Activated T-helper 2 cell treated with anti-CD3 and anti-CD28 coated beads, Interferon-gamma antibody, Interleukin-2, Interleukin-4, amounts not matched to agents 10 μg/mL and 5 μg/mL and 100 μg/mL, durations not matched to agents 14 hours and 24 hours and 36 hours (primary cell): ENCODE data around the gene EVPL. TPM values are rescaled to one million over a fixed set of nuclear protein-coding genes. Genes with fewer than 3 reads are reported as not detected.
A peak's percentile ranks its signal among the peaks of the same experiment; 100 is the strongest.

Experiments
- DNase-seq: peaks from one replicate; pipeline ENCODE4 v3.0.0; 2021; ENCODE audit warnings: low spot score
- H3K27ac Mint-ChIP-seq: one replicate; pipeline ENCODE4 v1.8.0; 2021; ENCODE audit warnings: mixed read lengths
- H3K27me3 Mint-ChIP-seq: one replicate; pipeline ENCODE4 v1.8.0; 2021; ENCODE audit warnings: low read depth, mixed read lengths
- H3K36me3 Mint-ChIP-seq: one replicate; pipeline ENCODE4 v1.8.0; 2021; ENCODE audit warnings: low read depth, mixed read lengths
- H3K4me1 Mint-ChIP-seq: one replicate; pipeline ENCODE4 v1.8.0; 2021; ENCODE audit warnings: low read depth, mixed read lengths
- H3K4me3 Mint-ChIP-seq: one replicate; pipeline ENCODE4 v1.8.0; 2021; ENCODE audit warnings: low read depth, mild to moderate bottlenecking, moderate library complexity, mixed read lengths
- H3K9me3 Mint-ChIP-seq: one replicate; pipeline ENCODE4 v1.8.0; 2021; ENCODE audit warnings: mixed read lengths
- intact Hi-C: fragments of 100-400 bp; cut with micrococcal nuclease; formaldehyde crosslinking; loops from one replicate; pipeline ENCODE4 v1.15.1; 2023
- total RNA-seq: library from RNA; stranded (reverse); gene quantifications from 2 replicates; pipeline ENCODE4 v1.2.3, GENCODE V29; 2022

Gene EVPL
- total RNA-seq, 1 donor from 2014 or later = not detected

DNA sequence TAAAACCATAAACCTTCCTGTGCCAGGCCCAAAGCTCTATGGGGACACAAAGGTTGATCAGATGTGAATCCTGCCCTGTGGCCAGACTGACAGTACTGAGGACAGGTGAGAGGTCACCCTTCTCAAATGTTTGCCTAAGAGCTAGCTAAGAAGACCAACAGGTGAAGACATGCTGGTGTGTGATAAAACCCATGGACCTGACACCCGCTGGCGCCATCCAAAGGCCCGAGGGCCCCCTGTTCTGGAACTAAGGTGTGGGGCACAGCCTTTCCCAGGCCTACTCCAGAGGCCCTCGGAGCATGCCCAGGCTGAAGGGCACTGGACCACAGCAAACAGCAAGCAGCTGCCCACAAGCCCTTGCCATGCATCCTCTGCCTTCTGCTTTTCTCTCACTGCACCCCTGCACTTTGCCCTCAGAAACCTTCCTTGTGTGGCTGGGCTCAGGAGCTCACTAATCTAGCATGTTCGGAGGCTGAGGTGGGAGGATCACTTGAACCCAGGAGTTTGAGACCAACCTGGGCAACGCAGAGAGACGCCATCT, 31.7 kb downstream of the EVPL start:
- H3K4me3 Mint-ChIP-seq = no peak overlapping the region
- H3K27me3 Mint-ChIP-seq = no peaks in the 10 kb centered on the region
- H3K4me1 Mint-ChIP-seq = peaks cover 15% of the 10 kb centered on the region
- no peaks in the 10 kb centered on the region for H3K9me3 Mint-ChIP-seq
- H3K36me3 Mint-ChIP-seq = peaks cover 16% of the 10 kb centered on the region
- intact Hi-C loops = no loop called here
- H3K27ac Mint-ChIP-seq = no peak overlapping the region
- no peak for DNase-seq

DNA sequence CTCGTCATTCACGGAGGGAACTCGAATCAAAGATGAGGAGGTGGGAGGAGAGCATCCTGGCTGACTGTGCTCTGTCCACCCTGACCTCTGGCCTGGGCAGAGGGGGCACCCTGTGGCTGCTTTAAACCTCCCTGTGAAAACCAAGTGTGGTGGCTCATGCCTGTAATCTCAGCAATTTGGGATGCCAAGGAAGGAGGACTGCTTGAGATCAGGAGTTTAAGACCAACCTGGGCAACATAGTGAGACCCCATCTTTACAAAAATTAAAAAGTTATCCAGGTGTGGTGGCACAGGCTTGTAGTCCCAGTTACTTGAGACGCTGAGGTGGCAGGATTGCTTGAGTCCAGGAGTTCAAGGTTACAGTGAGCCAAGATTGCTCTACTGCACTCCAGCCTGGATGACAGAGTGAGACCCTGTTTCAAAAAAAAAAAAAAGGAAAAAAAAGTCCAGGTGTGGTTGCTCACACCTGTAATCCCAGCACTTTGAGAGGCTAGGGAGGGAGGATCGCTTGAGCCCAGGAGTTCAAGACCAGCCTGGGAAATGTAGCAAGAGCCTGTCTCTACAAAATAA, 32.2 kb downstream of the EVPL start:
- intact Hi-C loops = no loop called here
- no peaks in the 10 kb centered on the region for H3K27me3 Mint-ChIP-seq
- H3K4me3 Mint-ChIP-seq = no peak overlapping the region
- peaks cover 16% of the 10 kb centered on the region for H3K36me3 Mint-ChIP-seq
- H3K27ac Mint-ChIP-seq = peak overlapping the region; percentile 17
- no peaks in the 10 kb centered on the region for H3K9me3 Mint-ChIP-seq
- no peak for DNase-seq
- H3K4me1 Mint-ChIP-seq = peaks cover 15% of the 10 kb centered on the region

DNA sequence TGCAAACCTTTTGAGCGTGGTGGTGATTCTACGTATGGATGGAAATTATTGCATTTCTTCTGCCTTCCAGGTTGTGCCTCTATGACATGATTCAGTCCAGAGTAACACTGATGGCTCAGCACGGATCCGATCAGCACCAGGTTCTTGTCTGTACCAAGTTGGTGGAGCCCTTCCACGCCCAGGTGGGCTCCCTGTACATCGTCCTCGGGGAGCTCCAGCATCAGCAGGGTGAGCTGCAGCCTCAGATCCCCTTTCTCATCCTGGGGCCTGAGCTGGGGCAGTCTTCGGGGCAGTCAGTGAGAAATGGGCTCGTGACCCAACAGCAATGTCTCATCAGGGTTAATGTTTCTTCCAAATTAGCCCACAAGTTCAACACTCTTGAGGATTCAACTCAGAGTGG, 35.7 kb downstream of the EVPL start:
- no peaks in the 10 kb centered on the region for H3K27me3 Mint-ChIP-seq
- H3K36me3 Mint-ChIP-seq = peaks cover 16% of the 10 kb centered on the region
- H3K9me3 Mint-ChIP-seq = no peaks in the 10 kb centered on the region
- intact Hi-C loops = no loop called here
- H3K27ac Mint-ChIP-seq = no peak overlapping the region
- peaks cover under 1% of the 10 kb centered on the region for H3K4me1 Mint-ChIP-seq
- no peak overlapping the region for H3K4me3 Mint-ChIP-seq
- DNase-seq = no peak

DNA sequence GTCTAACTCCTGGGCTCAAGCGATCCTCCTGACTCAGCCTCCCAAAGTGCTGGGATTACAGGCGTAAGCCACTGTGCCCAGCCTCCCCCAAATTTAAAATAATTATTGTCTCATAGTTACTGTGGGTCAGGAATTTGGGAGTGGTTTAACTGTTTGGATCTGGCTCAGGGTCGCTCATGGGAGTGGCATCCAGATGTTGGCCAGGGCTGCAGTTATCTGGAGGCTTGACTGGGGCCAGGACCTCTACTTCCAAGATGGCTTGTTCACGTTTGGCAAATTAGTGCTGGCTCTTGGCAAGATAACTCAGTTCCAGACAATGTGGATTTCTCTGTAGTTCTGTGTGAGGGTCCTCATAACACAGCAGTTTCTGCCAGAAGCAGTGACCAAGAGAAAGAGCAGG, 40.1 kb downstream of the EVPL start:
- Mint-ChIP-seq H3K36me3 (peaks cover 7% of the 10 kb centered on the region), H3K27ac (no peak overlapping the region), H3K9me3 (no peaks in the 10 kb centered on the region), H3K4me3 (no peak overlapping the region), H3K27me3 (no peaks in the 10 kb centered on the region), H3K4me1 (peaks cover 2% of the 10 kb centered on the region)
- no peak for DNase-seq
- intact Hi-C loops = no loop called here

DNA sequence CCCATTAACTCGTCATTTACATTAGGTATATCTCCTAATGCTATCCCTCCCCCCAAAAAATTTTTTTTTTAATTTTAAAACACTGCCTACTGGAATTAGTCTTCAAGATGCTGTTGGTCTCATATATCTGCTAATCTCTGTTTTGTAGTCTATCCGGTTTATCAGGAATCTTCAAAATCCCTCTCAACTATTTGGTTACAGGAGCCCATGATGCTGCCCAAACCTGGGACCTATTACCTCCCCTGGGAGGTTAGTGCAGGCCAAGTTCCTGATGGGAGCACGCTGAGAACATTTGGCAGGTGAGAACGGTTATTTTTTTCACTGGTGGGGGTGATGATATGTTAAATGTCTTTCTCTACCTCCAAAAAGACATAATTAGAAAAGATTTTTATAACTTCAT, 41.1 kb downstream of the EVPL start:
- no peak overlapping the region for H3K27ac Mint-ChIP-seq
- DNase-seq = no peak
- H3K27me3 Mint-ChIP-seq = no peaks in the 10 kb centered on the region
- intact Hi-C loops = no loop called here
- peaks cover 2% of the 10 kb centered on the region for H3K4me1 Mint-ChIP-seq
- H3K4me3 Mint-ChIP-seq = no peak overlapping the region
- H3K9me3 Mint-ChIP-seq = no peaks in the 10 kb centered on the region
- H3K36me3 Mint-ChIP-seq = peaks cover 4% of the 10 kb centered on the region

DNA sequence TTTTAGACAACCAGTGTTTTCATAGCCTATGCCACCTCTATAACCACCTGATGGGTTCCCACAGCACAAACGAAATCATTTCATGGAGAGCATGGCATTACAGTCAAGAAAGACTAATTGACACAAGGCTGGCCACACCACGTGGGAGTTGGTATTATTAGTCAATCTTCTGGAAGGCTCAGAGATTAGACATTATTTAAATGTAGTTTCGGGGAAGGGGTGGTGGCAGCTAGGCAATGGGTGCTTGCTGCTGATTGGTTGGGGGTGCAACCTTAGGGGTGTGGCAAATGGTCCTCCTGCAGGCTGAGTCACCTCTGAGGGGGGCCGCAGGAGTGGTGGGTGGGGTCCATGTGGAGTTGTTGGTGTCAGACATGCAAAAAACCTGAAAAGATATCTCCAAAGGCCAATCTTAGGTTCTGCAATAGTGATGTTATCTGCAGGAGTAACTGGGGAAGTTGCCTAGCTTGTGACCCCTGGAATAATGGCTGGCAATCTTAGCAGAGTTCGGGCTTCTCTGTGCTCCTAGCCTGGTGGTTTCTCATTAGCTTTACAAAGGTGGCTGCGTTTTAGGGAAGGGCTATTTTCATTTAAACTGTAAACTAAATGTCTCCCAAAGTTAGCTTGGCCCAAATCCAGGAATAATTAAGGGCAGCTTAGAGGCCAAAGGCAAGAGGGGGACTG, 43.5 kb downstream of the EVPL start:
- Mint-ChIP-seq H3K4me3 (no peak overlapping the region), H3K9me3 (no peaks in the 10 kb centered on the region), H3K4me1 (peaks cover 5% of the 10 kb centered on the region), H3K27ac (no peak overlapping the region), H3K27me3 (no peaks in the 10 kb centered on the region), H3K36me3 (peaks cover 4% of the 10 kb centered on the region)
- DNase-seq = no peak
- intact Hi-C loops = no loop called here

DNA sequence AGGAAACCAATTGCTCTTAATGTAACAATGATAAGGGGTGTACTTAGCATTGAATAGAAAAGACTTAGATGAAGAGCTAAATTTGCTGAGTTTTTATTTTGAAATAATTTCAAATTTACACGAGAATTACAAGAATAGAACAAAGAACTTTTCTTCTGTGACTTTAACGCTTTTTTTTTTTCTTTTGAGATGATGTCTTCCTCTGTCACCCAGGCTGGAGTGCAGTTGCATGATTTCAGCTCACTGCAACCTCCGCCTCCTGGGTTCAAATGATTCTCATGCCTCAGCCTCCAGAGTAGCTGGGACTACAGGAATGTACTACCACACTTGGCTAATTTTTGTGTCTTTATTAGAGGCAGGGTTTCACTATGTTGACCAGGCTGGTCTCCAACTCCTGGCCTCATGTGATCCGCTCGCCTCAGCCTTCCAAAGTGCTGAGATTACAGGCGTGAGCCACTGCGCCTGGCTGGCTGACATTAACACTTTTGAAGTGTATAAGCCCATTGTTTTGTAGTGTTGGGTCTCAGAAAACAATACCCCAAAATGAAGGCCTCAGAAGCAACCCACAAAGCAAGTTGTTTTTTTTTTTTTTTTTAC, 46.0 kb downstream of the EVPL start:
- intact Hi-C loops = no loop called here
- no peak for DNase-seq
- Mint-ChIP-seq H3K27me3 (no peaks in the 10 kb centered on the region), H3K4me3 (peak overlapping the region; percentile 96), H3K27ac (peak overlapping the region; percentile 53), H3K4me1 (peaks cover 19% of the 10 kb centered on the region), H3K36me3 (peaks cover 15% of the 10 kb centered on the region), H3K9me3 (no peaks in the 10 kb centered on the region)

DNA sequence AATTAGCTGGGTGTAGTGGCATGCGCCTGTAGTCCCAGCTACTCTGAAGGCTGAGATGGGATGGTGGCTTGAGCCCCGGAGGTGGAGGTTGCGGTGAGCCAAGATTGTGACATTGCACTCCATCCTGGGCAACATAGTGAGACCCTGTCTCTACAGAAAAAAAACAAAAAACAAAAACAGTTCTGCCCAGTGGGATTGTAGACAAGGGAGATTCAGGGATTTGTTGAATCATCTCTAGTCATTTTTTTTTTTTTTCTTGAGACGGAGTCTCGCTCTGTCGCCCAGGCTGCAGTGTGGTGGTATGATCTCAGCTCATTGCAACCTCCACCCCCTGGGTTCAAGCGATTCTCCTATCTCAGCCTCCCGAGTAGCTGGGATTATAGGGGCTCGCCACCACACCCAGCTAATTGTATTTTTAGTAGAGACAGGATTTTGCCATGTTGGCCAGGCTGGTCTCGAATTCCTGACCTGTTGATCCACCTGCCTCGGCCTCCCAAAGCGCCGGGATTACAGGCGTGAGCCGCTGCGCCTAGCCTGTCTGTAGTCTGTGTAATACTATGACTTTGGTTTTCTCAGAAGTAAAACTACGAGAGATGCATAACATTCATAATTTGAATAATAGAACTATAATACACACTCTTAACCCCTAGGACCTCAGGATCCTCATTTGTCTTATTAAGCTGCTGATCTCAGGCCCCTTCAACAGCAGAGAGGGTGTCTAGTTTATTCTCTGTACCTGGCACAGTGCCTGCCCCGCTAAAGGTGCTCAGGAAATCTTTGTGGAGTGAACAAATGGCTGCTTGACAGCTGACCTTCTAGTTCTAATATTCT, 46.7 kb downstream of the EVPL start:
- peak overlapping the region; percentile 100 for H3K27ac Mint-ChIP-seq
- intact Hi-C loops = no loop called here
- H3K4me1 Mint-ChIP-seq = peaks cover 22% of the 10 kb centered on the region
- H3K36me3 Mint-ChIP-seq = peaks cover 17% of the 10 kb centered on the region
- H3K27me3 Mint-ChIP-seq = no peaks in the 10 kb centered on the region
- H3K4me3 Mint-ChIP-seq = peak overlapping the region; percentile 96
- no peaks in the 10 kb centered on the region for H3K9me3 Mint-ChIP-seq
- DNase-seq = no peak

DNA sequence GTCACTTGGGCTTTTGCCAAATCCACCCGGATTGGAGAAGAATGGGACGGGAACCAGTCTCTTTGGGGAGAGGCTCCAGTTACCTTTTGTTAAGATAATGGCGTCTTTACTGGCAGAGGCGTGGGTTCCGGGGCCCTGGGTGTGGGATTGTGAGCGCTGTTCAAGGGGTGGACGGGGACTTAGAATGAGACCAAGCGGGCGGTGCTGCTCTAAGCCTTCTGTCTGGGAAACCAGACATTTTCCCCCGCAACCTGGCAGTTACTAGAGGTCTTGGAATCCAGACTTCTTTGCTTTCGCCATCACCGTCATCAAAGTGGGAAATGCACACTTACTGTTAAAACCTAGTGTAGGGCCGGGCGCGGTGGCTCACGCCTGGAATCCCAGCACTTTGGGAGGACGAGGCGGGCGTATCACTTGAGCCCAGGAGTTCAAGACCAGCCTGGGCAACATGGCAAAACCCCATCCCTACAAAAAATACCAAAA, 47.4 kb downstream of the EVPL start:
- DNase-seq = no peak
- Mint-ChIP-seq H3K27me3 (no peaks in the 10 kb centered on the region), H3K9me3 (no peaks in the 10 kb centered on the region), H3K4me1 (peaks cover 22% of the 10 kb centered on the region), H3K36me3 (peaks cover 17% of the 10 kb centered on the region), H3K27ac (peak overlapping the region; percentile 100), H3K4me3 (peak overlapping the region; percentile 96)
- intact Hi-C loops = loop anchor here (2.0 kb wide), 3 partner anchors 17 to 75 kb away; partner anchors contain the start of genes FBF1 and MRPL38

DNA sequence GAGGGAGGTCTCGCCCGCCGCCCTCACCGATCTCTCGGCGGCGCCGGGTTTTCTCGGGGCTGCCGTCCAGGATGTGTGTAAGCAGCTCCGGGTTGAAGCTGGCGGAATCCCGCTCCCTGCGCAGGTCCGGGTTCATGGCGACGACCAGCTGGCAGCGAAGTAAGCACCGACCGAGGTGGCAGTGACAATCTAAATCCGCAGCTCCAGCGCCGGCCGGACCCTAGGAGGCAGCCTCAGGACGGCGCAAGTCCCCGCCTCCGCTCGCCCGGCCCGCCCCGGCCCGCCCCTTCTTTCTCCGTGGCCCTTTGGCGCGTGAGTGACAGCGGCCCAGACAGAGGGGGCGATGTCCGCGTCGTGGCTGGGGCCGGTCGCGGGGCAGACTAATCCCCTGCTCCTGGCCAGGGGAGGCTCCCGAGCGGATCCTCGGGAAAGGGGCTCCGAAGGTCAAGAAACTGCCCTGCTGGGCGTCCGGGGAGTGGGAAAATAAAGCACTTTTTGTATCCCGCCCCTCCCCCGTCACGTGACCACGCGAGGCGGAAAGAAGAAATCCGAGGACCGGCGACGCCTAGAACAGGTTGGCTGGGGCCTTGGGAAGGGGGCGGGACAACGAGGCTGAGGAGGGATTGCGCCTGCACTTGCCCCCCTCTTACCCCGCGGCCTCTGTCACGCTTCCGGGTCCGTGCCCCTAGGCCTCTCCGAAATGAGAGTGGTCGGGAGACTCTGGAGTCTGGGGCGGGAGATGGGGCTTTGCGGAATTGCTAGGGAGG, 48.0 kb downstream of the EVPL start, which contains the start of the genes ACOX1 and TEN1:
TSS of gene ACOX1 (minus strand) at position 229 of the 767 bp plus-strand sequence. CDS start at position 136, 93 bp downstream.
TSS of gene TEN1 (plus strand) at position 303 of the 767 bp plus-strand sequence. CDS start 6,953 bp downstream, outside the sequence.
- peaks cover 22% of the 10 kb centered on the region for H3K4me1 Mint-ChIP-seq
- peak within 1 kb of the TSS; percentile 96 for H3K4me3 Mint-ChIP-seq
- peak; percentile 94 for DNase-seq
- H3K9me3 Mint-ChIP-seq = no peaks in the 10 kb centered on the region
- H3K27ac Mint-ChIP-seq = peak within 1 kb of the TSS; percentile 100
- no peaks in the 10 kb centered on the region for H3K27me3 Mint-ChIP-seq
- peaks cover 21% of the 10 kb centered on the region for H3K36me3 Mint-ChIP-seq
- intact Hi-C loops = loop anchor here (2.0 kb wide), 3 partner anchors 18 to 74 kb away; partner anchors contain the start of genes FBF1 and MRPL38

DNA sequence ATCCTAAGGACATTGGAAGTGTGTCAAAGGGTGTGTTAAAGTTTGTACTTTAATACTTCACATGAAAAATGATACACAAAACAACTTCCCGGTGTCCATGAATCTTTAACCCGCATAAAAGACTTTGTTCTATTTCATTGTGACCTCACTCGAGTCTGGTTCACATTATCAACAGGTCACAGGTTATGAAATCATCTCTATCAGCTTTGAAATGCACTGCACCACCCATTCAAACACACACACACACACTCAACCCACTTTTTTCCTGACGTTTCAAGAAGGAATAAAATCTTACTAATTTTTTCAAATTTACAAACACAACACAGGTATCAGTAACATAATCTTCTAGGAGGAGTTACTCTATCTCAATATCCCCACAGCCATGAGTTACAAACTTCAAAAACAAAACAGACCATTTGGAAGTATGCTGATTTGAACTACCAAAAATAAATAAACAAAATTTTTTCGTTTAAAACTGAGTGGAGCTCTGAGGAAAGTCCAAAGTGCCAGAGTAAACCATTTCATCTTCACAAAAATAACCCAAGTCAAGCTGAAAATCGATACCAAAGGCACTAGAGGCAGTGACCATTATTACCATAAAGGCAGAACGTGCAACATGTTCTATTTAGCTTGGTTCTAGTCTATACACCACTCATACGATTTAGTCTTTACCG, 50.8 kb downstream of the EVPL start:
- intact Hi-C loops = no loop called here
- Mint-ChIP-seq H3K27ac (no peak overlapping the region), H3K9me3 (no peaks in the 10 kb centered on the region), H3K4me1 (peaks cover 22% of the 10 kb centered on the region), H3K27me3 (no peaks in the 10 kb centered on the region), H3K36me3 (peaks cover 32% of the 10 kb centered on the region), H3K4me3 (no peak overlapping the region)
- DNase-seq = no peak
